ENCODE results near the gene KDM1A.

GRCh38 chr1:23129846-23130245 lies 110.6 kb downstream of the KDM1A start:
- TF ChIP-seq CTCF (IDR thresholded peaks at IDR 0.05) (no peak), POLR2A (IDR thresholded peaks at IDR 0.05) (no peak)

All from transverse colon (tissue), 3 donors.